Measurements from ENCODE around the gene NUP85. TPM values are rescaled to one million over a fixed set of nuclear protein-coding genes. Genes with fewer than 3 reads are reported as not detected.
A peak's percentile ranks its signal among the peaks of the same experiment; 100 is the strongest.

The NUP85 gene
- polyA plus RNA-seq, 1 of the 3 experiments (the other 2 are of a cell fraction): 80.5 TPM

DNA sequence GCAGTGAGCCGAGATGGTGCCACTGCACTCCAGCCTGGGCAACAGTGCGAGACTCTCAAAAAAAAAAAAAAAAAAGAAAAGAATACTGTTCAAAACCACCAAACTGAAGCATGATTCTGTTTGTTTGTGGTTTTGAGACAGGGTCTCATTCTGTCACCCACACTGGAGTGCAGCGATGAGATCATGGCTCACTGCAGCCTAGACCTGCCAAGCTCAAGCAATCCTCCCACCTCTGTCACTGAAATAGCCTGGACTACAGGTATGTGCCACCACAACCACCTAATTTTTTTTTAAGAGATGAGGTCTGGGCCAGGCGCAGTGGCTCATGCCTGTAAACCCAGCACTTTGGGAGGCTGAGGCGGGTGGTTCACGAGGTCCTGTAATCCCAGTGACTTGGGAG, 27.0 kb upstream of the NUP85 start (continued):
- TF ChIP-seq, protein P1, sequence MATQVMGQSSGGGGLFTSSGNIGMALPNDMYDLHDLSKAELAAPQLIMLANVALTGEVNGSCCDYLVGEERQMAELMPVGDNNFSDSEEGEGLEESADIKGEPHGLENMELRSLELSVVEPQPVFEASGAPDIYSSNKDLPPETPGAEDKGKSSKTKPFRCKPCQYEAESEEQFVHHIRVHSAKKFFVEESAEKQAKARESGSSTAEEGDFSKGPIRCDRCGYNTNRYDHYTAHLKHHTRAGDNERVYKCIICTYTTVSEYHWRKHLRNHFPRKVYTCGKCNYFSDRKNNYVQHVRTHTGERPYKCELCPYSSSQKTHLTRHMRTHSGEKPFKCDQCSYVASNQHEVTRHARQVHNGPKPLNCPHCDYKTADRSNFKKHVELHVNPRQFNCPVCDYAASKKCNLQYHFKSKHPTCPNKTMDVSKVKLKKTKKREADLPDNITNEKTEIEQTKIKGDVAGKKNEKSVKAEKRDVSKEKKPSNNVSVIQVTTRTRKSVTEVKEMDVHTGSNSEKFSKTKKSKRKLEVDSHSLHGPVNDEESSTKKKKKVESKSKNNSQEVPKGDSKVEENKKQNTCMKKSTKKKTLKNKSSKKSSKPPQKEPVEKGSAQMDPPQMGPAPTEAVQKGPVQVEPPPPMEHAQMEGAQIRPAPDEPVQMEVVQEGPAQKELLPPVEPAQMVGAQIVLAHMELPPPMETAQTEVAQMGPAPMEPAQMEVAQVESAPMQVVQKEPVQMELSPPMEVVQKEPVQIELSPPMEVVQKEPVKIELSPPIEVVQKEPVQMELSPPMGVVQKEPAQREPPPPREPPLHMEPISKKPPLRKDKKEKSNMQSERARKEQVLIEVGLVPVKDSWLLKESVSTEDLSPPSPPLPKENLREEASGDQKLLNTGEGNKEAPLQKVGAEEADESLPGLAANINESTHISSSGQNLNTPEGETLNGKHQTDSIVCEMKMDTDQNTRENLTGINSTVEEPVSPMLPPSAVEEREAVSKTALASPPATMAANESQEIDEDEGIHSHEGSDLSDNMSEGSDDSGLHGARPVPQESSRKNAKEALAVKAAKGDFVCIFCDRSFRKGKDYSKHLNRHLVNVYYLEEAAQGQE (IDR thresholded peaks at IDR 0.05; ENCODE audit: low read depth, low read length): no peak
- TF ChIP-seq NFIC (IDR thresholded peaks at IDR 0.05; ENCODE audit: borderline replicate concordance) (no peak), EZH2phosphoT487 (IDR thresholded peaks at IDR 0.05; ENCODE audit: borderline replicate concordance, low read depth) (no peak)

DNA sequence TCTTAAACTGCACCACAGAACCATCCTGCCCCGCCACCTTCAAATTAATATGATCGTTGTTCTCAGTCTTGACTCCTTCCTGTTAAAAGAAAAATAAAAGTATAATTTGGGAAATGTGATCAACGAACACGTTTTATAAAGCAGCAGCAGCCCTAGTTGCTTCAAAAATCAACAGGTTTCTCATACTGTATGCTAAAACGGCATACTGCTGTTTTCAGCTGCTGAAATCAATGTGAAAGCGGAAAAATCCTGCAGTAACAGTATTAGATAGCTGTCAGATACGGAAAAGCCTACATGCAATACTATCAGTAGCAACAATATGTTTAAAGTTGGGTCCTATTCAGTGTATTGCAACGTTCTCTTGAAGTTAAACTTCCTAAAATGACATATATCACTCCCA, 24.4 kb upstream of the NUP85 start:
- peak overlapping the region; percentile 67 to 93 for H3K4me3 ChIP-seq (ENCODE audit: low read depth in 2 of 2, low read length in 1 of 2)
- H3K4me1 ChIP-seq (ENCODE audit: control insufficient read depth in 1 of 2, insufficient read depth in 2 of 2, low read depth in 1 of 2, low read length in 1 of 2): peaks cover 3 to 6% of the 10 kb centered on the region in 2 experiments; a peak in 2 of 4 replicates
- 23% methylated on average over 8 of the region's 8 CpGs for WGBS (ENCODE audit: low lambda C conversion rate)
- no peaks in the 10 kb centered on the region for H3K27me3 ChIP-seq (ENCODE audit: insufficient read depth)
- H3K27ac ChIP-seq (ENCODE audit: low read depth in 2 of 2, low read length in 1 of 2): peak overlapping the region in 1 of 2 experiments; percentile 99; a peak in 1 of 4 replicates
- H3F3A ChIP-seq (replicated peaks; ENCODE audit: insufficient read depth): peaks cover 20% of the 10 kb centered on the region
- peaks cover 74% of the 10 kb centered on the region for H3K79me2 ChIP-seq (ENCODE audit: insufficient read depth)
- ChIA-PET POLR2A (interaction anchor here (0.6 kb wide), 1 partner anchor 55 kb away, joined by 3 read pairs; no protein-coding TSS in a partner anchor), CTCF (interaction anchor here (0.7 to 2.7 kb wide), 10 partner anchors 10 to 231 kb away, joined by 3 to 13 read pairs (median 3); partner anchors contain the start of genes CDR2L, MIF4GD and NT5C)
- no peaks in the 10 kb centered on the region for H3K9me3 ChIP-seq
- peaks cover 57% of the 10 kb centered on the region for H4K20me1 ChIP-seq (ENCODE audit: insufficient read depth)
- H3K9me2 ChIP-seq: no peaks in the 10 kb centered on the region
- H3K4me2 ChIP-seq: peak overlapping the region; percentile 99
- TF ChIP-seq TEAD4 (IDR thresholded peaks at IDR 0.05; ENCODE audit: borderline replicate concordance, insufficient read depth): no peak
- no peak for TF ChIP-seq EP300 (IDR thresholded peaks at IDR 0.05; ENCODE audit: borderline replicate concordance in 1 of 2, low read depth in 1 of 2, low read length in 1 of 2)
- TF ChIP-seq NRF1 (IDR thresholded peaks at IDR 0.05; ENCODE audit: low read depth, low read length): no peak
- TF ChIP-seq MEF2A (IDR thresholded peaks at IDR 0.05; ENCODE audit: borderline replicate concordance, low read depth): no peak
- no peak for TF ChIP-seq GATA2 (CRISPR knock-in tag; IDR thresholded peaks at IDR 0.05)
- TF ChIP-seq RXRA (IDR thresholded peaks at IDR 0.05; ENCODE audit: borderline replicate concordance, low read depth): no peak
- no peak for TF ChIP-seq FOXM1 (IDR thresholded peaks at IDR 0.05; ENCODE audit: low read depth)
- no peak for TF ChIP-seq EZH2phosphoT487 (IDR thresholded peaks at IDR 0.05; ENCODE audit: borderline replicate concordance, low read depth)
- TF ChIP-seq YY1 (IDR thresholded peaks at IDR 0.05; ENCODE audit: low read depth): no peak
- TF ChIP-seq TAF1 (IDR thresholded peaks at IDR 0.05; ENCODE audit: borderline replicate concordance, low read depth, low read length): no peak
- no peak for TF ChIP-seq ELF1 (IDR thresholded peaks at IDR 0.05)
- no peak for TF ChIP-seq TCF12 (IDR thresholded peaks at IDR 0.05)
- TF ChIP-seq ZBTB33 (IDR thresholded peaks at IDR 0.05; ENCODE audit: borderline replicate concordance, low read depth): no peak
- peak overlapping the region; percentile 99 for H3K9ac ChIP-seq
- DNase-seq: no peak
- H2AFZ ChIP-seq (ENCODE audit: low read depth): no peak overlapping the region
- H3K36me3 ChIP-seq (replicated peaks in 1 of 2; ENCODE audit: control insufficient read depth in 1 of 2, insufficient read depth in 2 of 2, low read length in 1 of 2): peaks cover 6 to 47% of the 10 kb centered on the region in 2 experiments

All from SK-N-SH (cell line).